HG03066 (cell line): ENCODE results near the gene PPP2R3A.
"Not testable (repeated sequence)": the region's sequence is repeated elsewhere in the genome, so short reads cannot be mapped to it uniquely, and the experiment has no call there.

Source experiments
- ATAC-seq: cut with Tn5 transposase; IDR thresholded peaks from one replicate; pipeline ENCODE4 v1.9.1; 2021; ENCODE audit warnings: low read depth; ENCODE audit not compliant: unreplicated experiment

PPP2R3A gene

DNA sequence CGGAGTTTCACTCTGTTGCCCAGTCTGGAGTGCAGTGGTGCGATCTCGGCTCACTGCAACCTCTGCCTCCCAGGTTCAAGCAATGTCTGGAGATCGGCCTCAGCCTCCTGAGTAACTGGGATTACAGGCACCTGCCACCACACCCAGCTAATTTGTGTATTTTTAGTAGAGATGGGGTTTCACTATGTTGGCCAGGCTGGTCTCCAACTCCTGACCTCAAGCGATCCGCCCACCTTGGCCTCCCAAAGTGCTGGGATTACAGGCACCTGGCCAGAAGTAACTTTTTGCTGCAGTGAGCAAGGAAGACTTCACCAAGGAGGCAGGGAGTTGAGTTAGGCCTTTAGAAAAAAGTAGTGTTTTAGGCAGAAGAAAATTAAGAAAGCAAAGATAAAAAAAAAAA lies 226.7 kb downstream of the PPP2R3A start:
- not testable (repeated sequence) for ATAC-seq

DNA sequence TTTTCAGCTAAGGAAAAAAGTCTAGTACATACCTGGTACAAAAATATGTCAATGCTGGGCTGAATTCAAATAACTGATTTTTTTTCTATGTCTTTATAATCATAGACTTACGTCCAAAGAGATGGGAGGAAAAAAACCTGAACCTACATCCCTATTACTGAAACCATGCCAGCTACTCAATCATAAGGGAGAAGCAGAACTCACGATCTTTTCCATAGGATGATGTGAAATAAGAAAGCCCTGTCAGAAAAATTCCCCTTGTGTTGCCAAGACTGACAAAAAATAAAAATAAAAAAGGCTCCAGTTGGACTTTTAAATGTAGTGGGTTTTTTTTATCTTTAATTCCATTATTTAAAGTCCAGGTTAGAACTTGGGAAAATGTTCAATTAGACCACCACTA lies 227.3 kb downstream of the PPP2R3A start:
- no peak for ATAC-seq

DNA sequence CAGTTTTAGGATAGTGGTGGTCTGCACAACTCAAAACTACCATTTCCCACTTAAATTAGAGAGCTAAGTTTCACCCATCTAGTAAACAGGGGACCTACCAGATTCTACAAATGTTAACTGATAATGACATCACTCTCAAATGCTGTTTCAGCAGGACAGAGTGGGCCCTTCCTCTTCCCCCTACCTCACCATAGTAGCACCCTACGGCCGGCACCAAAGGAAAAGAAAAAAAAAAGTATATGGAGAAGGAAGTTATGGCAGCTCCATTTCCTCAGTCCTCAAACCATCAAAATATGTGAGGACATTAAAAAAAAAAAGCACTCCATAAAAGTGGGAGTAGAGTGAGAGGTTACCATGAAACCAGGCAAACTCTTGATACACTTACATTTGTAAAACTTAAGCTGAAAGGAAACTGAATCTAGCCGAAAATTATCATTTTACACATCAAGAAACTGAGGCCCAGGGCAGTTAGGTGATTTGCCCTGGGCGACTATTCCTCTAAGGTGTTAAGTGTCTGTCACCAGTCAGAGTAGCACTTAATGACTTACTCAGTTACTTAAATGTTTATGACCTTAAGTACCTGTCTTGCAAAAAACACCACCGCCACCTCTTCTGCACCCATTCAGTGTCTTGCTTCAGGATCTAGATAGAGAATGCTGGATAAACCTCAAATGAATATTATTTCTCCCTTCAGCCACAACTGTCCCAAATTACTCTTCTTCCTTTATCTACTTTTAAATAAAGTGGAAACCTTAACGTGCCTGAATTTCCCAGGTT lies 227.9 kb downstream of the PPP2R3A start:
- no peak for ATAC-seq

DNA sequence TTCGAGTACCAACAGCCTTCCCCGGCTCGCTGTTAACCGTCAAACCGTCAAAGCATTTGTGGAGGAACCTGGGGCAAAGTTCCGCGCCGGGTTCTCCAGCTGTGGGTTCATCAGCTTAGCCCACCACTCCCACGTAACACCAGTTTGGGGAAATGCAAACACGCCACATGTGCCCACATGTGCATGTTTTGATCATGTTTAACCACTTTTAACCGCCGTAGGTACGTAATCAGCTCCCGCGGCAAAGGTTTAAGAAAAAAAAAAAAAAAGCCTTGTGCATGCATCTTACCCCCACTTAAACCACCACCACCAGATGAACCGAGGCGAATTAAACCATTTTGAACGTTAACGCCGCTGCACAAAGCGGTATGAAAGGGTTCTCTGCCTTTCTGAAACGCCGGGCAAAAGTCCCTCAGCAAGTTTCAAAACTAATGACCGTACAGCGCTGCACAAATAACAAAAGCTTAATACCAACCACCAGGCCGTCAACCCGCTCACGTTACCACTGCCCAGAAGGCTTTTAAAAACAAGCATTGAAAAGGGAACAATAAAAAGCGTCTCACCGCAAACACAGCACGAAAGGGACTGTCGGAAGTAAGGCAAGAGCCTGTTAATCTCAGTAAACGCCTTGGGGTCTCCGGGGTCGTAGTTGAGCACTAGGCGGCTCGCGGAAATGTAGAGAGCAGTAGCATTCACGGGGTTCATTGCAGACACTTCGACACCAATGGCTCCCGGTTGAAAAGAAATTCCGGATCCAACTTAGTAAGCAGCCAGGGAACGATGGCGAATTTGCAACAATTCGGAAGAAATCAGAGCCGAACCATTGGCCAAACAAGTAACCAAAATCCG lies 229.1 kb downstream of the PPP2R3A start:
- ATAC-seq = no peak

DNA sequence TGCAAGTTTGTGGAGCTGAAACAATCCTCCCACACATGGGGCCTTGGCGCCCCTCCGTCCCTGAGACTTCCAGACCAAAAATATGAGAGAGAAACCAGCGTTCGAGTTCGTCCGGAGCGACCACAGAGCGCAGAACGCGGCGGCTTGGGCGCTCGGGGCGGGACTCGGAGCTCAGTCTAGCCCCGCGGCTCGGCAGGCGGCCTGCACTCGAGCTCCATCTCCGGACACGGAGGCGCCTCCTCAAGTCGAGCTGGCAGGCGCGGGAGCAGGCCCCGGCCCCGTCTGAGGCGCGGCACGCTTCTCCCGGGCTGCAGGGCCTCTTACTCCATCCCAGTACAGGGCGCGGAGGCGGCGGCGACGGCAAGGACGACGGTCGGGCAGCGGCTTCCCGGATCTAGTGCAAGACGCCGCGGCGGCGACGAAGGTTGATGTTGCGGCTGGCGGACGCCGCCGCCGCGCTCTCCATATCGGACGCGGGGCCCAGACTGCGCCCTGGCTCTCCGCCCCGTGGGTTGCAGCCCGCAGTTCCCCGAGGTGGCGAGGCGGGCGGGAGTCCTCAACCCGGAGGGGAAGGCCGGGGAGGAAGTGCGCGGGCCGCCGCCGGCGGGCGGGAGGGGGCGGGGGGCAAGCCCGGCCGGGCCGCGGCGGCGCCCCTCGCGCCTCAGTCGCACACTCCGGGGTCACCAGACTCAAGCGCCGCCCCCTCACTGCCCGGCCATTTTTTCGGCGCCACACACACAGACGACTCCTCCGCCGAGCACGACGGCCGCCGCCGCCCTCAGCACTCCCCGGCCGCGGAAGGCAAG lies 229.9 kb downstream of the PPP2R3A start:
- peak; percentile 27 for ATAC-seq

DNA sequence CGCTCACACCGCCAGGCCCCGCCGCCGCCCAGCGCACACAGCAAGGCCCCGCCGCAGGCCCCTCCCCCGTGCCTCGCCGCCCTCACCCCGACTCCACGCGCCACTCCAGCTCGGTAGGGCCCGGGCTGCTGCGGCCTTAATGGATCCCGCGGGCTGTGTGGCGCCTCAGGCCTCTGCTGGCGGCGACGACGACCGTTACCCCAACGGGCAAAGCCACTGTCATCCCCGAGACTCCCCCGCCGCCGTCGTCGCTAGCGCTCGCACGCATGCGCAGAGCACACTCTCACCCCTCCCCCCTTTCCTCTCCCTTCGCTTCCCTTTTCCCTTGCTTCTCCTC lies 230.5 kb downstream of the PPP2R3A start, which contains the start of gene MSL2:
TSS of gene MSL2 (minus strand) at position 272 of the 337 bp plus-strand sequence. CDS start 1,222 bp downstream, outside the sequence.
- no peak for ATAC-seq

DNA sequence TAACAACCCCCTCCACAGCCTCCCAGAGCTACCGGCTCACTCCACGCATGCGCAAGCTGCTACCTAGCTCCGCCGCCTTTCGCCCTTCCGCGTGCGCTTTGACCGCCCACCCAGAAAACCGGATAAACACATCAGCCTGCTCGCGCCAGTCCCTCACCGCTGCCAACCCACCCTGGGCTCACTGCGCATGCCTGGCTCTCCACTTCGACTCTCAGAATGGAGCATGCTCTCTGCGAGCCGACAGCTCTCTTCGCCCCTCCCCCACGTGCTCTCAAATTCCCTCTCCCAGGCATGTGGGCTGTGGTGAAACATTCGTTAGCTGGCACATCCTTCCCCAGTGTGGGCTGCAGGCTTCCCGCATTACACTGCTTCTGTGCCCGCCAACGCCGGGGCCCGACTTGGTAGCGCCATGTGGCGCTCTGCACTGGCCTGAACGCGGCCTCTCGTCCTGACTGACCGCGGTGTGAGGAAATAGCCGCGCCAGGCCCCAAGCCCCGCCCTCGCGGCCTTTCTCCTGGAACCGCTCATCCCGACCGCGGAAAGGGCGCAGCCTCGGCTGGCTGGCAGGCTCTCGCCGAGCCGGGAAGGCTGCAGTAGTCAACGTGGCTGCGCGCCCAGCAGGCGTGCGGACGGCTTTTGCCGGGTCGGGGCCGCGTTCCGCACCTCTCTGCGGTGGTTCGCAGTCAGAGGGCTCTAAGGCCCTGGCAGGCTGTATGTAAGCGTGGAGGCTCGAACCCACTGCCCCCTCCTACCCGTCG lies 231.1 kb downstream of the PPP2R3A start:
- ATAC-seq = peak; percentile 68

DNA sequence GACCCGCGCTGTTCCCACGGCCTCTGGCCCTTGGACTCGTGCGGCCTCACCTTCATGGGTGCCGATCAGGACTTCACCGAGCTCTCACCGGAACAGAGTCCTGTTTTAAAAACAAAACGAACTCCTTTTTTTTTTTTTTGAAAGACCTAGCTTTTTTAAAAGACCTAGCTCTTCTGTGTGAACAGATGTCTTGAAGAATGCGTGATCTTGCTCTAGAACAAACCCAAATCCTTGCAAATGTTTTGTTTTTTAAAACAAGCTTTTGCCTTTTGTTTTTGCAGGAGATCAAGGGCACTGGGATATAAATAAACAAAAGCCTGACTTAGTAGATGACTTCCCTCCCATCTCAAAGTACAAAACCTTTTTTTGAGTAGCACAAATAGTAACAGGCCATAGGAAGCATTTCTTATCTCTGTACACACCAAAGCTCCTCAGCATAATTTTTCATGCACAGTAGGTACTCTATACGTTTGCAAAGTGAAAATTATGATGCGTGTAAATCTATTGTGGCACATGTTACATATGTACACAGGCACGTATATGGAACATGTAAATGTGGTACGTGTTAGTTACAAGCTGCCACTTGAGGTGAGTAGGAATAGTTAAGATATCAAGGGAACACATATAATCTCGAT lies 231.7 kb downstream of the PPP2R3A start:
- ATAC-seq = no peak
